NT2/D1 (cell line): ENCODE results near the gene CLSTN2.

Experiments used
- SUZ12 ChIP-seq: IDR thresholded peaks from 2 replicates; pipeline ENCODE4 v1.6.1; 2011; ENCODE audit not compliant: insufficient read length, insufficient read depth; ENCODE audit errors: extremely low read depth
- YY1 ChIP-seq: IDR thresholded peaks from 2 replicates; pipeline ENCODE4 v1.6.1; 2011; ENCODE audit not compliant: insufficient read length, insufficient read depth
- ZNF274 ChIP-seq: IDR thresholded peaks from 2 replicates; pipeline ENCODE4 v1.6.1; 2011; ENCODE audit warnings: mild to moderate bottlenecking, low read depth, low read length

DNA sequence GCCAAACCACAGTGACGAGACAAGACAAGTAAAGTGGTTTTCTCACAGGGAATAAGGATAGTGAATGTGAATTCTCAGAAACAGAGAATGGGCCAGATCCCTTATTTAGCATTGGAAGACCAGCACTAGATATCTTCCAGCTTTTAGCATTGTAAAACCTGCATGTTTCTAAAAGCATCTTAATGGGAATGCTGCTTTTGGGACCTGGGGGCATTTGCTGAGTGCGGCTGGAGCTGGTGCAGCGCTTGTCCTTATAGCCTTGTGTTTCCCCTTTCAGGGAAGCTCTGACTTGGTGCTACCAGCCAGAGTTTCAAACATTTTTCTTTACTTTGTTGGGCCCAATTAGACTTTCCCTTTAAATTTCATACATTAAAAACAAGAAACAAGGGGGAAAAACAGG lies 52.9 kb downstream of the CLSTN2 start:
- TF ChIP-seq SUZ12, result no peak
- TF ChIP-seq ZNF274, result no peak
- no peak for TF ChIP-seq YY1
